ENCODE data around the gene SLC19A1. TPM values are rescaled to one million over a fixed set of nuclear protein-coding genes. Genes with fewer than 3 reads are reported as not detected.

Gene SLC19A1
- total RNA-seq, 2 donors from 2014 or later, result 4.7 to 6.1 TPM

DNA sequence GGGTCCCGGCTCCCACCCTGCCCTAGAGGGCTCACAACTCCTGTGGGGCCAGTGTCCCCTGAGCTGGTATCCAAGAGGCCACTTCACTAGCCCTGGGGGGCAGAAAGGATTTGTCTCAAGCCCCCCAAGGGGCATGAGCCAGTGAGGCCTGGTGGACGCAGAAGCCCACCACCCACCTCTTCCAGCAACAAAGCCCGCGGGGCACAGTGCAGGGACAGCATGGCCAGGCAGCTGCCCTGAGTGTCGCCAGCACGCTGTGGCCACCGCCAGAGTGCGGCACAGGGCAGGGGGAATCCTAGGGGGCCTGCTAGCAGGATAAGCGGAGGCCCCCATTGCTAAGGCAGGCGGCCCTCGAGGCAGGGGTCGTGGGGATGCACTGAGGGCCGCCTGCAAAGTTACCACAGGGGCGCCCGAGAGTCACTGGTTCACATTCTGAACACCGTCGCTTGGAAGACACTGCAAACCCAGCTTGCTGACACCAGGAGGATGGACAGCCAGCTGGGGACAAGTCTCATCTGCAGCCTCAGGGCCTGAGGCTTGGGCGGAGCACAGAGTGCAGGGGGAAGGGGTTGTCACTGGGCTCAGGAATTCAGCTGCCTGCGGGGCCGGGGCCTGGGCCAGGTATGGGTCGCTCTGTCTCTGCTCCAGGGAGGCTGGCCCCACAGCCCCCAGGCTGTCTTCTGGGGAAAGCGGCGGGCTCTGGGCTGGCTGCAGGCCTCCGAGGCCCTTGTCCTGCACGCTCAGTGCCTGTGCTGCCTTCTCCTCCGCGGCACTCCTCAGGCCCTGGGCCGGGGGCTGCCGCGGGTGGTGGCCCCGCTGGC is 26.8 kb downstream of the SLC19A1 start:
- H3K4me3 ChIP-seq, result no peak overlapping the region
- H3K36me3 ChIP-seq, result peaks cover 17% of the 10 kb centered on the region
- H3K4me1 ChIP-seq (ENCODE audit: control insufficient read depth in 1 of 2, low read depth in 2 of 2), result no peaks in the 10 kb centered on the region
- no peaks in the 10 kb centered on the region for H3K27me3 ChIP-seq (replicated peaks; ENCODE audit: insufficient read depth)
- DNase-seq (ENCODE audit: low spot score) (no peak), ATAC-seq (ENCODE audit: insufficient number of reproducible peaks, low FRiP score, low read depth) (no peak)
- no peak overlapping the region for H3K27ac ChIP-seq
- TF ChIP-seq, protein P1, sequence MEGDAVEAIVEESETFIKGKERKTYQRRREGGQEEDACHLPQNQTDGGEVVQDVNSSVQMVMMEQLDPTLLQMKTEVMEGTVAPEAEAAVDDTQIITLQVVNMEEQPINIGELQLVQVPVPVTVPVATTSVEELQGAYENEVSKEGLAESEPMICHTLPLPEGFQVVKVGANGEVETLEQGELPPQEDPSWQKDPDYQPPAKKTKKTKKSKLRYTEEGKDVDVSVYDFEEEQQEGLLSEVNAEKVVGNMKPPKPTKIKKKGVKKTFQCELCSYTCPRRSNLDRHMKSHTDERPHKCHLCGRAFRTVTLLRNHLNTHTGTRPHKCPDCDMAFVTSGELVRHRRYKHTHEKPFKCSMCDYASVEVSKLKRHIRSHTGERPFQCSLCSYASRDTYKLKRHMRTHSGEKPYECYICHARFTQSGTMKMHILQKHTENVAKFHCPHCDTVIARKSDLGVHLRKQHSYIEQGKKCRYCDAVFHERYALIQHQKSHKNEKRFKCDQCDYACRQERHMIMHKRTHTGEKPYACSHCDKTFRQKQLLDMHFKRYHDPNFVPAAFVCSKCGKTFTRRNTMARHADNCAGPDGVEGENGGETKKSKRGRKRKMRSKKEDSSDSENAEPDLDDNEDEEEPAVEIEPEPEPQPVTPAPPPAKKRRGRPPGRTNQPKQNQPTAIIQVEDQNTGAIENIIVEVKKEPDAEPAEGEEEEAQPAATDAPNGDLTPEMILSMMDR (IDR thresholded peaks at IDR 0.05), result no peak
- peaks cover 22% of the 10 kb centered on the region for H3K9me3 ChIP-seq

DNA sequence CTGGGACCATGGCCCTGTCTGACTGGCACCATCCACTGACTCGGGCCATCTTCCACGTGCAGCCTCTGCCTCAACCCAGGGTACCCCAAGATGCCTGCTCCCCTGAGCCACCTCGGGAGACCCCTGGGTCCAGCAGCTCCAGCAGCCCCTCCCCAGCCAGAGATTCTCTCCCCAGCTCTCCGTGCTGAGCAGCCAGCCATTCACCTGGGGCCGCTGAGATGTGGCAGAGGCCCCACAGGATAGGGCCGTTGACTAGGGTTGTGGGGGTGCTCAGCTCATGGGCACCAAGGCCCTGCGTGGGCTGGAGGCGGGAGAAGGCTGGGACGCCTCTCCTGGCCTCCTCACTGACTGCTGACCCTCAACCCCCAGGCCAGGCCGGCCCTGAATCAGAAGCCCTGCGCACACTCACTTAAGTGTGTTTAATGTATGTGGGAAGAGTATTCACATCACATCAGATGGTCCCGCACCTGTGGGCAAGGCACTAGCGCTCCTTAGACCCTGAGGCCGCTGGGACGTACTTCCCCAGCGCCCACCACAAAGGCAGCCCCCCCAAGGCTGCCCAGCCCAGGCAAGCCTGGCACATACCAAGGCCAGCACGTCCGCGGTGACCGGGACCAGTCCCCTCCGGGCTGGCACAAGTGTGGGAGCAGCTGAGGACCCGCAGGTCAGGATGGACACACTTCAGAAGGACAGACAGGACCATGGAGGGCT is 27.8 kb downstream of the SLC19A1 start:
- Histone ChIP-seq H3K27ac (no peak overlapping the region), H3K27me3 (replicated peaks; ENCODE audit: insufficient read depth) (no peaks in the 10 kb centered on the region), H3K4me3 (no peak overlapping the region), H3K9me3 (peaks cover 14% of the 10 kb centered on the region), H3K36me3 (peaks cover 27% of the 10 kb centered on the region), H3K4me1 (ENCODE audit: control insufficient read depth in 1 of 2, low read depth in 2 of 2) (no peaks in the 10 kb centered on the region)
- ATAC-seq (ENCODE audit: insufficient number of reproducible peaks, low FRiP score, low read depth) (no peak), DNase-seq (ENCODE audit: low spot score) (no peak)
- TF ChIP-seq, protein P1 (IDR thresholded peaks at IDR 0.05), result no peak

DNA sequence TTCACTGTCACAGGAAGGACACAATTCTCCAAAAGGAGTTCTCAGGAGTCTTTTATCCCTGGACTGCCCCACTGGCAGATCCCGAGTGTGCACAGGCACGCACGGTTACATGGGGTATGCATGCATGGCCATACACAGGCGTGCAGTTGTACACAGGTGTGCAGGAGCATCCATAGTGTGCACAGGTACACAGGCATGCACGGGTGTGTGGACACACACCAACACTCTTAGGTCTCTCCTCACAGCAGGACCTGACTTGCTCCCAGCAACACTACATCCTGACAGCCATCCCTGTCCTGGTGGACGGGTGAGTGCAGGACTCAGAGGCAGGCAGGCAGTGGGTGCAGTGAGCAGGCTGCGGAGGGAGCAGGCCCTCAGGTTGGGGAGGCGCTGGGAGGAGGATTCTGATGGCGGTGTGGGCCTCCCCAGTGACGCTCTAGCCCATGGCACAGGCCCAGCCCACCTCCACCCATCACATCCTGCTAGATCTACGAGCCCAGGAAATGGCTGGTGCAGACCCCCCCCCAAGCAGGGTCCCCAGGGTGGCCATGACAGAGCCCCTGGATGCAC is 28.4 kb downstream of the SLC19A1 start:
- no peaks in the 10 kb centered on the region for H3K27me3 ChIP-seq (replicated peaks; ENCODE audit: insufficient read depth)
- ATAC-seq (ENCODE audit: insufficient number of reproducible peaks, low FRiP score, low read depth) (no peak), DNase-seq (ENCODE audit: low spot score) (no peak)
- TF ChIP-seq, protein P1 (IDR thresholded peaks at IDR 0.05), result no peak
- H3K27ac ChIP-seq, result no peak overlapping the region
- peaks cover 27% of the 10 kb centered on the region for H3K36me3 ChIP-seq
- no peaks in the 10 kb centered on the region for H3K4me1 ChIP-seq (ENCODE audit: control insufficient read depth in 1 of 2, low read depth in 2 of 2)
- H3K4me3 ChIP-seq, result no peak overlapping the region
- peaks cover 10% of the 10 kb centered on the region for H3K9me3 ChIP-seq

DNA sequence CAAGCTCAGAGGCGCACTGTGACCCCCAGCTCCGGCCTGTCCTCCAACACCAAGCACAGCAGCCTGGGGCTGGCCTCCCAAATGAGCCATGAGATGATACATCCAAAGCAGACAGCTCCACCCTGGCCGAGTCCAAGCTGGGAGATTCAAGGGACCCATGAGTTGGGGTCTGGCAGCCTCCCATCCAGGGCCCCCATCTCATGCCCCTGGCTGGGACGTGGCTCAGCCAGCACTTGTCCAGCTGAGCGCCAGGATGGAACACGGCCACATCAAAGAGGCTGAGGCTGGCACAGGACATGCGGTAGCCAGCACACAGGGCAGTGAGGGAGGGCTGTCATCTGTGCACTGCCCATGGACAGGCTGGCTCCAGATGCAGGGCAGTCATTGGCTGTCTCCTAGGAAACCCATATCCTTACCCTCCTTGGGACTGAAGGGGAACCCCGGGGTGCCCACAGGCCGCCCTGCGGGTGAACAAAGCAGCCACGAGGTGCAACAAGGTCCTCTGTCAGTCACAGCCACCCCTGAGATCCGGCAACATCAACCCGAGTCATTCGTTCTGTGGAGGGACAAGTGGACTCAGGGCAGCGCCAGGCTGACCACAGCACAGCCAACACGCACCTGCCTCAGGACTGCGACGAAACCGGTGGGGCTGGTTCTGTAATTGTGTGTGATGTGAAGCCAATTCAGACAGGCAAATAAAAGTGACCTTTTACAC is 29.1 kb downstream of the SLC19A1 start:
- H3K4me3 ChIP-seq, result no peak overlapping the region
- H3K27me3 ChIP-seq (replicated peaks; ENCODE audit: insufficient read depth), result no peaks in the 10 kb centered on the region
- H3K36me3 ChIP-seq, result peaks cover 27% of the 10 kb centered on the region
- DNase-seq (ENCODE audit: low spot score) (no peak), ATAC-seq (ENCODE audit: insufficient number of reproducible peaks, low FRiP score, low read depth) (no peak)
- no peaks in the 10 kb centered on the region for H3K4me1 ChIP-seq (ENCODE audit: control insufficient read depth in 1 of 2, low read depth in 2 of 2)
- TF ChIP-seq, protein P1 (IDR thresholded peaks at IDR 0.05), result no peak
- H3K9me3 ChIP-seq, result peaks cover 3% of the 10 kb centered on the region
- H3K27ac ChIP-seq, result no peak overlapping the region

DNA sequence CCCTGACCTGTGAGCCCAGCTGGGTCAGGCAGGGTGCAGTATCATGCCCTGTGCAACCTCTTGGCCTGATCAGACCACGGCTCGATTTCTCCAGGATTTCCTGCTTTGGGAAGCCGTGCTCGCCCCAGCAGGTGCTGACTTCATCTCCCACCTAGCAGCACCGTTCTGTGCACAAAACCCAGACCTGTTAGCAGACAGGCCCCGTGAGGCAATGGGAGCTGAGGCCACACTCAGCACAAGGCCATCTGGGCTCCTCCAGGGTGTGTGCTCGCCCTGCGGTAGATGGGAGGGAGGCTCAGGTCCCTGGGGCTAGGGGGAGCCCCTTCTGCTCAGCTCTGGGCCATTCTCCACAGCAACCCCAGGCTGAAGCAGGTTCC is 29.6 kb downstream of the SLC19A1 start:
- no peak overlapping the region for H3K27ac ChIP-seq
- H3K27me3 ChIP-seq (replicated peaks; ENCODE audit: insufficient read depth), result no peaks in the 10 kb centered on the region
- no peak for DNase-seq (ENCODE audit: low spot score)
- no peak for ATAC-seq (ENCODE audit: insufficient number of reproducible peaks, low FRiP score, low read depth)
- H3K4me3 ChIP-seq, result no peak overlapping the region
- no peaks in the 10 kb centered on the region for H3K9me3 ChIP-seq
- H3K36me3 ChIP-seq, result peaks cover 27% of the 10 kb centered on the region
- no peaks in the 10 kb centered on the region for H3K4me1 ChIP-seq (ENCODE audit: control insufficient read depth in 1 of 2, low read depth in 2 of 2)
- TF ChIP-seq, protein P1 (IDR thresholded peaks at IDR 0.05), result no peak
